ENCODE data around the gene VLDLR.

DNA sequence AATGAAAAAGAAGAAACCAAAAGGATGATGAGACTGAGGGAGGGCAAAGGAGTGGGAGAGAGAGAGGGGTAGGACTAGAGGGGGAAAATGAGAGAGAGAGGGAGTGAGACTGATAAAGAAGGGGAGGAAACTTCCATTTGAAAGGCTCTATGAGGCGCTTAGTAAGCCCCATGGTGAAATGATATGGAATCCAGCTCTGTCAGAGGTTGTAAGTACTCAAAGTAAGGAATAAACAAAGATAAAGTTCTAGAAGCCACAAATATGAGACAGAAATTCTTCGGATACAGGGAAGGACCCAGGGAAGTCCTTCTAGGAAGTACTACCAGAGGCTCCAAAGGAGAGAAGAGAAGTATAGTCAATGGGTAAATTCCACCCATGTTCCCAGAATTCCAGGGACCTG is 21.7 kb upstream of the VLDLR start:
- TF ChIP-seq, protein P1, sequence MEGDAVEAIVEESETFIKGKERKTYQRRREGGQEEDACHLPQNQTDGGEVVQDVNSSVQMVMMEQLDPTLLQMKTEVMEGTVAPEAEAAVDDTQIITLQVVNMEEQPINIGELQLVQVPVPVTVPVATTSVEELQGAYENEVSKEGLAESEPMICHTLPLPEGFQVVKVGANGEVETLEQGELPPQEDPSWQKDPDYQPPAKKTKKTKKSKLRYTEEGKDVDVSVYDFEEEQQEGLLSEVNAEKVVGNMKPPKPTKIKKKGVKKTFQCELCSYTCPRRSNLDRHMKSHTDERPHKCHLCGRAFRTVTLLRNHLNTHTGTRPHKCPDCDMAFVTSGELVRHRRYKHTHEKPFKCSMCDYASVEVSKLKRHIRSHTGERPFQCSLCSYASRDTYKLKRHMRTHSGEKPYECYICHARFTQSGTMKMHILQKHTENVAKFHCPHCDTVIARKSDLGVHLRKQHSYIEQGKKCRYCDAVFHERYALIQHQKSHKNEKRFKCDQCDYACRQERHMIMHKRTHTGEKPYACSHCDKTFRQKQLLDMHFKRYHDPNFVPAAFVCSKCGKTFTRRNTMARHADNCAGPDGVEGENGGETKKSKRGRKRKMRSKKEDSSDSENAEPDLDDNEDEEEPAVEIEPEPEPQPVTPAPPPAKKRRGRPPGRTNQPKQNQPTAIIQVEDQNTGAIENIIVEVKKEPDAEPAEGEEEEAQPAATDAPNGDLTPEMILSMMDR (IDR thresholded peaks at IDR 0.05): no peak
- no peak for TF ChIP-seq POLR2A (IDR thresholded peaks at IDR 0.05)
